Activated CD4-positive, CD25-positive, alpha-beta regulatory T cell treated with anti-CD3 and anti-CD28 coated beads, Interleukin-2, amount 50 U/mL, for 16 hours (primary cell): Measurements from ENCODE around the gene THSD8.

ENCODE experiments used
- DNase-seq: peaks from one replicate; pipeline ENCODE4 v3.0.0-alpha.2; 2020; ENCODE audit warnings: low read depth, low spot score

The THSD8 gene

GRCh38 chr19:12801466-12802266 lies at the start of gene THSD8, which contains the start of gene PRDX2:
Gene THSD8, plus strand, starts transcription at chr19:12802069. Its CDS starts 3 bp downstream, at chr19:12802072.
Gene PRDX2, minus strand, starts transcription at chr19:12801800. Its CDS starts 539 bp downstream, at chr19:12801261.
- no peak for DNase-seq

- no peak for DNase-seq
Measured at GRCh38 chr19:12754465-12755196, 47.2 kb upstream of the THSD8 start.

- DNase-seq: no peak
Measured at GRCh38 chr19:12756150-12756883, 45.6 kb upstream of the THSD8 start.

GRCh38 chr19:12757544-12758274 lies 44.2 kb upstream of the THSD8 start:
- no peak for DNase-seq

- no peak for DNase-seq
Measured at GRCh38 chr19:12759686-12760085, 42.2 kb upstream of the THSD8 start.

GRCh38 chr19:12763100-12763499 lies 38.8 kb upstream of the THSD8 start:
- no peak for DNase-seq

- DNase-seq: no peak
Measured at GRCh38 chr19:12764698-12765097, 37.2 kb upstream of the THSD8 start.

- DNase-seq: no peak
Measured at GRCh38 chr19:12766051-12766521, 35.8 kb upstream of the THSD8 start.

GRCh38 chr19:12767150-12767549 lies 34.7 kb upstream of the THSD8 start:
- no peak for DNase-seq

GRCh38 chr19:12767666-12768065 lies 34.2 kb upstream of the THSD8 start:
- DNase-seq: no peak

GRCh38 chr19:12769689-12770088 lies 32.2 kb upstream of the THSD8 start:
- no peak for DNase-seq

- no peak for DNase-seq
Measured at GRCh38 chr19:12770922-12771321, 30.9 kb upstream of the THSD8 start.

GRCh38 chr19:12772323-12772722 lies 29.5 kb upstream of the THSD8 start:
- no peak for DNase-seq

GRCh38 chr19:12773571-12773970 lies 28.3 kb upstream of the THSD8 start:
- no peak for DNase-seq

GRCh38 chr19:12774588-12775555 lies 27.0 kb upstream of the THSD8 start, which contains the start of gene HOOK2:
Gene HOOK2, minus strand, starts transcription at chr19:12775552. Its CDS starts 103 bp downstream, at chr19:12775449.
- DNase-seq: no peak

GRCh38 chr19:12777217-12778016 lies 24.5 kb upstream of the THSD8 start:
- peak; percentile 69 for DNase-seq

- no peak for DNase-seq
Measured at GRCh38 chr19:12778017-12778904, 23.6 kb upstream of the THSD8 start.

- DNase-seq: no peak
Measured at GRCh38 chr19:12778905-12779161, 23.0 kb upstream of the THSD8 start.
